Erythroblast (primary cell): ENCODE results near the gene PMF1.

Experiments used
- GATA1 ChIP-seq: IDR thresholded peaks from 2 replicates; pipeline ENCODE4 v1.6.1; 2011; ENCODE audit warnings: low read depth, mild to moderate bottlenecking, control low read depth, low read length, moderate library complexity
- POLR2A ChIP-seq: IDR thresholded peaks from 2 replicates; pipeline ENCODE4 v1.6.1; 2011; ENCODE audit warnings: mild to moderate bottlenecking, low read length

DNA sequence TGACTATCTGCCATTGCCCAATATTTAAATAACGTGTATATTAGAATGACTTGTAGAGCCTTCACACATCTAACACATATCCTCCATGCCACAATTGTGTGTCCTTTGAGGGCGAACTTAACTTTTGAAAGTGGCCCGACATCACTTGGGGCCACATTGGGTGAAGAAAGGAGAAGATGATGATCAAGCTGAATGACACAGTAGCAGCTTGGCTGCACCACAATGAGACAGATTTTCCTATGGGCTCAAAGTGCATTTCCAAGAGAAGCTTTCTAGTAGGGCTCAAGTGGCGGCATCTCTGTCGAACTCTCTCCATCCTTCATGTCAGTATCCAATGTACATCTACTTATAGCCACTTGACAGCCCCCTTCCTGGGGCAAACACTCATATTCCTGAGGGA is 25.4 kb downstream of the PMF1 start:
- TF ChIP-seq POLR2A (no peak), GATA1 (no peak)
